ENCODE data around the gene DMAP1. TPM values are rescaled to one million over a fixed set of nuclear protein-coding genes. Genes with fewer than 3 reads are reported as not detected.

DMAP1 gene
- total RNA-seq, 6 experiments from 2014 or later: 16.2 to 27.8 (median 23.3) TPM

DNA sequence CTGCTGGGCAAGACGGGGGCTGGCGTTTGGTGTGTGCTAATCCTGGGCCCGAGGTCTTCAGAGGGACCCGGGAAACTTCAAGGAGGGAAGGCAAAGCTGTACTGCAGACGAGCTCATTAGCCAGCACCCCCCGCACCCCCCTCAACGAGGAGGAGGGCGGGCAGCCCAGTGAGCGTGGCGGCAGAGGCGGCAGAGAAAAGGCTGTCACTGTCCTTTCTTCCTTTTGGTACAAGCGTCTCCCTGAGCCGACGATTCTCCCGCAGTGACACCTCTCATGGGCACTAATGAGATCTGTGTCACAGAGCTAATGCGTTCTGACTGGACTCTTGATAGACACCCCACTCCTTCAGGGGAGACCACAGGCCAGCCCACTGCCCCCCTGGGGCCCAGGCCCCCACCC lies 29.5 kb downstream of the DMAP1 start:
- Histone ChIP-seq H3K27me3 (no peaks in the 10 kb centered on the region), H3K36me3 (no peaks in the 10 kb centered on the region), H3K4me1 (no peaks in the 10 kb centered on the region), H3K9me3 (no peaks in the 10 kb centered on the region), H3K4me3 (no peak overlapping the region), H3K27ac (no peak overlapping the region)
- intact Hi-C loops (cut with DNase I): no loop called here
- ATAC-seq (no peak), DNase-seq (no peak)
- 100% methylated on average over 5 of the region's 16 CpGs for WGBS (ENCODE audit: insufficient coverage, low coverage, low lambda C conversion rate, missing lambda C conversion rate)
- TF ChIP-seq, protein P1, sequence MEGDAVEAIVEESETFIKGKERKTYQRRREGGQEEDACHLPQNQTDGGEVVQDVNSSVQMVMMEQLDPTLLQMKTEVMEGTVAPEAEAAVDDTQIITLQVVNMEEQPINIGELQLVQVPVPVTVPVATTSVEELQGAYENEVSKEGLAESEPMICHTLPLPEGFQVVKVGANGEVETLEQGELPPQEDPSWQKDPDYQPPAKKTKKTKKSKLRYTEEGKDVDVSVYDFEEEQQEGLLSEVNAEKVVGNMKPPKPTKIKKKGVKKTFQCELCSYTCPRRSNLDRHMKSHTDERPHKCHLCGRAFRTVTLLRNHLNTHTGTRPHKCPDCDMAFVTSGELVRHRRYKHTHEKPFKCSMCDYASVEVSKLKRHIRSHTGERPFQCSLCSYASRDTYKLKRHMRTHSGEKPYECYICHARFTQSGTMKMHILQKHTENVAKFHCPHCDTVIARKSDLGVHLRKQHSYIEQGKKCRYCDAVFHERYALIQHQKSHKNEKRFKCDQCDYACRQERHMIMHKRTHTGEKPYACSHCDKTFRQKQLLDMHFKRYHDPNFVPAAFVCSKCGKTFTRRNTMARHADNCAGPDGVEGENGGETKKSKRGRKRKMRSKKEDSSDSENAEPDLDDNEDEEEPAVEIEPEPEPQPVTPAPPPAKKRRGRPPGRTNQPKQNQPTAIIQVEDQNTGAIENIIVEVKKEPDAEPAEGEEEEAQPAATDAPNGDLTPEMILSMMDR (IDR thresholded peaks at IDR 0.05): no peak
- TF ChIP-seq POLR2A (IDR thresholded peaks at IDR 0.05): no peak

DNA sequence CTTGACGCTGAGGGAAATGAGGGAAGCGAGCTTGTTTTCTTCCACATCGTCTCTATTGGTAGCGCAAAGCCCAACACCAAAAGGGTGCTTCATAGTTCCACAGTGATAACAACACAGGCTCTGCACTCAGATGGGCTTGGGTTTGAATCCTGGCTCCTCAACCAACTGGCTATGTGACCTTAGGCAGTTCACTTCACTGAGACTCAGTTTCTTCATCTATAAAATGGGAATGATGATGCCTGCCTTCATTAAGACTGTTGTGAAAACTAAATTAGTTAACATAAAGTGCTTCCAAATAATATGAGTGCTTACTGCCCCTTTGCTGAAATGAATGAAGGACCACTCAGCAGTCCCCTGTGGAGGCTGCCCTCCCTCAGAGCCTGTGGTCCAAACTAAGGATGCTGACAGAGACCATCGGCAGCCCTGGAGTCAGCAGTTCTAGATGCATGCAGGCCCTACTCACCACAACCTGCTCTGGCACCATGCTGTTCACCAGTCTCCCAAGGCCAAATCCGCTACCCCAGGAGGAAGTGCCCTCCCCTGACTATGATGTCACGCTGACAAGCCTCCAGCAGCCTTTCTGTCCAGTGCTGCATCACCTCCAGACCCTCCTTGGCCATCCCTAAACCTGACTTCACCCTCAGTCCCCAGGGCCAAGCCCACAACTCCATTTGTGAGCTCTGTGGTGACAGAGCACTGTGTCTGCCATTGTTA lies 30.7 kb downstream of the DMAP1 start:
- Histone ChIP-seq H3K9me3 (no peaks in the 10 kb centered on the region), H3K4me3 (no peak overlapping the region), H3K27ac (no peak overlapping the region), H3K27me3 (no peaks in the 10 kb centered on the region), H3K4me1 (no peaks in the 10 kb centered on the region), H3K36me3 (no peaks in the 10 kb centered on the region)
- TF ChIP-seq, protein P1 (IDR thresholded peaks at IDR 0.05): no peak
- TF ChIP-seq POLR2A (IDR thresholded peaks at IDR 0.05): no peak
- 100% methylated on average over 1 of the region's 7 CpGs for WGBS (ENCODE audit: insufficient coverage, low coverage, low lambda C conversion rate, missing lambda C conversion rate)
- intact Hi-C loops (cut with DNase I): no loop called here
- ATAC-seq (no peak), DNase-seq (no peak)

DNA sequence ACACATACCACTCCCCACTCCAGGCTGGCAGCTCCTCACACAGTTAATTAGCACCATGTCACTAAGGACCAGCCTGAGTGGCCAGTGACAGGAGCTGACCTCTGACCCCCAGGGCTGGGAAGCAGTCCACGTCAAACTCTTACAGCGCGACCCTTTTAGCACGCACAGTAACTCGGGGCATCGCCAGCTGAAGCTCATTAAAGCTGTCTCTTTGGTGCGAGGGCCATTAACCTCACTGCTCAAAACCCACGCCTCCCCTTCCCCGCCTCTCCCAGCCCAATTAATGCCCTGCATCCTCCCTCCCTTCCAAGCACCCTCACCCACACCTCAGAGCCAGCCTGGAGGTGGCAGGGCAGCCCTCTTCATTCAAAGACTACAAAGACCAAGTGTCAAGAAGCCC lies 31.7 kb downstream of the DMAP1 start:
- intact Hi-C loops (cut with DNase I): no loop called here
- no peaks in the 10 kb centered on the region for H3K27me3 ChIP-seq
- no peak for ATAC-seq
- H3K27ac ChIP-seq: no peak overlapping the region
- DNase-seq: no peak
- H3K4me3 ChIP-seq: no peak overlapping the region
- H3K4me1 ChIP-seq: no peaks in the 10 kb centered on the region
- TF ChIP-seq, protein P1 (IDR thresholded peaks at IDR 0.05): no peak
- TF ChIP-seq POLR2A (IDR thresholded peaks at IDR 0.05): no peak
- WGBS (ENCODE audit: insufficient coverage, low coverage, low lambda C conversion rate, missing lambda C conversion rate): no CpG with 5 or more reads among the region's 9 CpGs
- no peaks in the 10 kb centered on the region for H3K36me3 ChIP-seq
- no peaks in the 10 kb centered on the region for H3K9me3 ChIP-seq

DNA sequence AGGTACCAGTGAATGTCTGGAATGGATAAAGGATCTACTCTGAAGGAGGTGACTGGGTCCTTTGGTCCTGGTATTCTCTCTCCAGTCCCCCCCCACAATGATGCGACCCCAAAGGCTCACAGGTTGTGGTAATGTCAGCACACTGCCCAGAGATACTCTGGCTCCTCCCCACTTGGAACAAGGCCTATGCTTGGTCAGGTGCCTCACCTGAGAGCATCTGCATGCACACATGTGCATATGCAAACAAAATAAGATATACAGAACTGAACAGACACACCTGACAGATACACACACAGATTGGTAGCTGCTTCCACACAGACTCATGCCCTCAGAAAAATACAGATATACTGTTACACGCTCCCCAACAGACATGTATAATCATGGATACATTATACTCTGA lies 33.5 kb downstream of the DMAP1 start:
- ATAC-seq: no peak

More for the DNA sequence above, 33.5 kb downstream of the DMAP1 start:
- WGBS (ENCODE audit: insufficient coverage, low coverage, low lambda C conversion rate, missing lambda C conversion rate): 100% methylated on average over 2 of the region's 2 CpGs
- no peaks in the 10 kb centered on the region for H3K9me3 ChIP-seq
- H3K4me1 ChIP-seq: no peaks in the 10 kb centered on the region
- TF ChIP-seq POLR2A (IDR thresholded peaks at IDR 0.05): no peak
- TF ChIP-seq, protein P1 (IDR thresholded peaks at IDR 0.05): no peak
- no peak overlapping the region for H3K27ac ChIP-seq
- H3K27me3 ChIP-seq: no peaks in the 10 kb centered on the region
- intact Hi-C loops (cut with DNase I): no loop called here
- no peaks in the 10 kb centered on the region for H3K36me3 ChIP-seq
- DNase-seq: no peak
- H3K4me3 ChIP-seq: no peak overlapping the region

All from right lobe of liver (tissue), 6 donors.